ENCODE measurements around the gene SUGP1.

Gene SUGP1

GRCh38 chr19:19271828-19272599 is 48.3 kb downstream of the SUGP1 start:
- no peaks in the 10 kb centered on the region for H3F3A ChIP-seq (ENCODE audit: control insufficient read depth, insufficient read depth)
- no peak overlapping the region for H3K4me3 ChIP-seq (ENCODE audit: low read length)
- H3K36me3 ChIP-seq (ENCODE audit: control insufficient read depth, low read length): peaks cover 9% of the 10 kb centered on the region
- H3K27me3 ChIP-seq (ENCODE audit: control insufficient read depth, low read length): no peaks in the 10 kb centered on the region
- H3K27ac ChIP-seq (ENCODE audit: low read depth, low read length): no peak overlapping the region
- H3K9me3 ChIP-seq (ENCODE audit: control insufficient read depth, insufficient read depth, low read length): no peaks in the 10 kb centered on the region
- no peaks in the 10 kb centered on the region for H3K79me2 ChIP-seq (ENCODE audit: control insufficient read depth, low read length)
- H4K20me1 ChIP-seq (ENCODE audit: control insufficient read depth, insufficient read depth, low read depth, low read length): no peaks in the 10 kb centered on the region; the same call in 1 of the 2 replicates
- no peak overlapping the region for H3K4me2 ChIP-seq (ENCODE audit: low read length)
- TF ChIP-seq EZH2phosphoT487 (IDR thresholded peaks at IDR 0.05; ENCODE audit: borderline replicate concordance, low read length): no peak
- TF ChIP-seq, protein P1, sequence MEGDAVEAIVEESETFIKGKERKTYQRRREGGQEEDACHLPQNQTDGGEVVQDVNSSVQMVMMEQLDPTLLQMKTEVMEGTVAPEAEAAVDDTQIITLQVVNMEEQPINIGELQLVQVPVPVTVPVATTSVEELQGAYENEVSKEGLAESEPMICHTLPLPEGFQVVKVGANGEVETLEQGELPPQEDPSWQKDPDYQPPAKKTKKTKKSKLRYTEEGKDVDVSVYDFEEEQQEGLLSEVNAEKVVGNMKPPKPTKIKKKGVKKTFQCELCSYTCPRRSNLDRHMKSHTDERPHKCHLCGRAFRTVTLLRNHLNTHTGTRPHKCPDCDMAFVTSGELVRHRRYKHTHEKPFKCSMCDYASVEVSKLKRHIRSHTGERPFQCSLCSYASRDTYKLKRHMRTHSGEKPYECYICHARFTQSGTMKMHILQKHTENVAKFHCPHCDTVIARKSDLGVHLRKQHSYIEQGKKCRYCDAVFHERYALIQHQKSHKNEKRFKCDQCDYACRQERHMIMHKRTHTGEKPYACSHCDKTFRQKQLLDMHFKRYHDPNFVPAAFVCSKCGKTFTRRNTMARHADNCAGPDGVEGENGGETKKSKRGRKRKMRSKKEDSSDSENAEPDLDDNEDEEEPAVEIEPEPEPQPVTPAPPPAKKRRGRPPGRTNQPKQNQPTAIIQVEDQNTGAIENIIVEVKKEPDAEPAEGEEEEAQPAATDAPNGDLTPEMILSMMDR (IDR thresholded peaks at IDR 0.05; ENCODE audit: low read depth, low read length, poor library complexity, severe bottlenecking): no peak
- no peaks in the 10 kb centered on the region for H3K4me1 ChIP-seq (ENCODE audit: control insufficient read depth, low read length)
- H3K9me2 ChIP-seq (replicated peaks; ENCODE audit: control insufficient read depth, low read length): no peaks in the 10 kb centered on the region

- no peaks in the 10 kb centered on the region for H3K9me2 ChIP-seq (replicated peaks; ENCODE audit: control insufficient read depth, low read length)
- no peak for TF ChIP-seq EZH2phosphoT487 (IDR thresholded peaks at IDR 0.05; ENCODE audit: borderline replicate concordance, low read length)
- TF ChIP-seq, protein P1 (IDR thresholded peaks at IDR 0.05; ENCODE audit: low read depth, low read length, poor library complexity, severe bottlenecking): no peak
- no peaks in the 10 kb centered on the region; the same call in 1 of the 2 replicates for H3K36me3 ChIP-seq (ENCODE audit: control insufficient read depth, low read length)
- no peaks in the 10 kb centered on the region for H3K4me1 ChIP-seq (ENCODE audit: control insufficient read depth, low read length)
- H3K4me3 ChIP-seq (ENCODE audit: low read length): no peak overlapping the region
- H3K79me2 ChIP-seq (ENCODE audit: control insufficient read depth, low read length): no peaks in the 10 kb centered on the region
- H4K20me1 ChIP-seq (ENCODE audit: control insufficient read depth, insufficient read depth, low read depth, low read length): no peaks in the 10 kb centered on the region; the same call in 1 of the 2 replicates
- peaks cover 3% of the 10 kb centered on the region; the same call in 1 of the 2 replicates for H3K27me3 ChIP-seq (ENCODE audit: control insufficient read depth, low read length)
- H3F3A ChIP-seq (ENCODE audit: control insufficient read depth, insufficient read depth): no peaks in the 10 kb centered on the region
- no peak overlapping the region for H3K4me2 ChIP-seq (ENCODE audit: low read length)
- H3K9me3 ChIP-seq (ENCODE audit: control insufficient read depth, insufficient read depth, low read length): no peaks in the 10 kb centered on the region
- no peak overlapping the region for H3K27ac ChIP-seq (ENCODE audit: low read depth, low read length)
Measured at GRCh38 chr19:19270749-19271571, 49.3 kb downstream of the SUGP1 start.

GRCh38 chr19:19269952-19270694 is 50.2 kb downstream of the SUGP1 start:
- no peak overlapping the region for H3K27ac ChIP-seq (ENCODE audit: low read depth, low read length)
- no peaks in the 10 kb centered on the region for H3K79me2 ChIP-seq (ENCODE audit: control insufficient read depth, low read length)
- no peak overlapping the region for H3K4me3 ChIP-seq (ENCODE audit: low read length)
- no peaks in the 10 kb centered on the region for H3K36me3 ChIP-seq (ENCODE audit: control insufficient read depth, low read length)
- no peak for TF ChIP-seq EZH2phosphoT487 (IDR thresholded peaks at IDR 0.05; ENCODE audit: borderline replicate concordance, low read length)
- TF ChIP-seq, protein P1 (IDR thresholded peaks at IDR 0.05; ENCODE audit: low read depth, low read length, poor library complexity, severe bottlenecking): no peak
- no peaks in the 10 kb centered on the region for H3K9me2 ChIP-seq (replicated peaks; ENCODE audit: control insufficient read depth, low read length)
- no peaks in the 10 kb centered on the region for H3K4me1 ChIP-seq (ENCODE audit: control insufficient read depth, low read length)
- no peaks in the 10 kb centered on the region for H3F3A ChIP-seq (ENCODE audit: control insufficient read depth, insufficient read depth)
- no peak overlapping the region for H3K4me2 ChIP-seq (ENCODE audit: low read length)
- H4K20me1 ChIP-seq (ENCODE audit: control insufficient read depth, insufficient read depth, low read depth, low read length): no peaks in the 10 kb centered on the region; the same call in 1 of the 2 replicates
- peaks cover 7% of the 10 kb centered on the region; the same call in 1 of the 2 replicates for H3K27me3 ChIP-seq (ENCODE audit: control insufficient read depth, low read length)
- H3K9me3 ChIP-seq (ENCODE audit: control insufficient read depth, insufficient read depth, low read length): no peaks in the 10 kb centered on the region

Data from DOHH2 (cell line).